Skin epidermis (tissue), 12 donors: ENCODE measurements around the gene SNX11.

Experiments used
- H3K27ac ChIP-seq, 21 experiments: fragments of 200-600 bp; sonication (generic) in 11 of 21; one replicate each; pipeline ENCODE4 v1.5.0; 2020; ENCODE audit warnings: mild to moderate bottlenecking in 3 of 21, inconsistent platforms in 2 of 21, moderate library complexity in 2 of 21
- H3K4me3 ChIP-seq, 7 experiments: fragments of 200-600 bp; sonication (generic) in 2 of 7; one replicate each; pipeline ENCODE4 v1.5.0; 2020; ENCODE audit warnings: inconsistent platforms in 2 of 7, mild to moderate bottlenecking in 2 of 7, moderate library complexity in 1 of 7

Gene SNX11

GRCh38 chr17:48093341-48094045 lies 14.1 kb upstream of the SNX11 start:
- Histone ChIP-seq H3K27ac (peak overlapping the region in 1 of 21 experiments; percentile 31), H3K4me3 (no peak overlapping the region)

- Histone ChIP-seq H3K27ac (peak overlapping the region in 3 of 21 experiments; percentile 9 to 33 (median 12)), H3K4me3 (no peak overlapping the region)
These were observed 12.0 kb upstream of the SNX11 start for GRCh38 chr17:48095611-48096010.

GRCh38 chr17:48100160-48100559 lies 7.4 kb upstream of the SNX11 start:
- peak overlapping the region; percentile 68 to 98 (median 86) for H3K4me3 ChIP-seq
- H3K27ac ChIP-seq, result peak overlapping the region in 16 of 21 experiments; percentile 71 to 90 (median 82)

- Histone ChIP-seq H3K27ac (peak overlapping the region; percentile 70 to 91 (median 81)), H3K4me3 (peak overlapping the region; percentile 68 to 98 (median 86))
These were observed 7.0 kb upstream of the SNX11 start for GRCh38 chr17:48100591-48101011.

GRCh38 chr17:48101012-48101720 lies 6.4 kb upstream of the SNX11 start, which contains the start of gene CBX1:
CBX1 (minus strand) TSS chr17:48101478; CDS start chr17:48077004, 24,474 bp downstream.
- Histone ChIP-seq H3K4me3 (peak within 1 kb of the TSS; percentile 68 to 98 (median 86)), H3K27ac (peak within 1 kb of the TSS; percentile 70 to 91 (median 81))

- H3K4me3 ChIP-seq, result peak overlapping the region in 3 of 7 experiments; percentile 86 to 96 (median 86)
- H3K27ac ChIP-seq, result peak overlapping the region in 2 of 21 experiments; percentile 29 to 88
These were observed 5.4 kb upstream of the SNX11 start for GRCh38 chr17:48102043-48102750.

- no peak overlapping the region for H3K27ac ChIP-seq
- H3K4me3 ChIP-seq, result no peak overlapping the region
These were observed 4.5 kb upstream of the SNX11 start for GRCh38 chr17:48102798-48103715.

- Histone ChIP-seq H3K4me3 (no peak overlapping the region), H3K27ac (no peak overlapping the region)
These were observed 3.1 kb upstream of the SNX11 start for GRCh38 chr17:48104440-48104839.

GRCh38 chr17:48106802-48107136 lies 797 bp upstream of the SNX11 start:
- H3K4me3 ChIP-seq, result peak overlapping the region; percentile 60 to 84 (median 66)
- H3K27ac ChIP-seq, result peak overlapping the region in 20 of 21 experiments; percentile 75 to 98 (median 89)

- Histone ChIP-seq H3K27ac (peak overlapping the region in 2 of 21 experiments; percentile 2 to 8), H3K4me3 (no peak overlapping the region)
These were observed 3.2 kb downstream of the SNX11 start for GRCh38 chr17:48110761-48111160.

- Histone ChIP-seq H3K27ac (peak overlapping the region in 1 of 21 experiments; percentile 53), H3K4me3 (no peak overlapping the region)
These were observed 4.3 kb downstream of the SNX11 start for GRCh38 chr17:48111937-48112241.

GRCh38 chr17:48113201-48113676 lies 5.7 kb downstream of the SNX11 start:
- no peak overlapping the region for H3K4me3 ChIP-seq
- peak overlapping the region in 9 of 21 experiments; percentile 17 to 62 (median 34) for H3K27ac ChIP-seq

- peak overlapping the region in 1 of 21 experiments; percentile 1 for H3K27ac ChIP-seq
- no peak overlapping the region for H3K4me3 ChIP-seq
These were observed 14.5 kb downstream of the SNX11 start for GRCh38 chr17:48121923-48122664.

GRCh38 chr17:48122665-48123045 lies 15.1 kb downstream of the SNX11 start:
- peak overlapping the region in 1 of 21 experiments; percentile 1 for H3K27ac ChIP-seq

GRCh38 chr17:48123111-48123510 lies 15.5 kb downstream of the SNX11 start:
- Histone ChIP-seq H3K27ac (no peak overlapping the region), H3K4me3 (no peak overlapping the region)

More at GRCh38 chr17:48122665-48123045, 15.1 kb downstream of the SNX11 start:
- H3K4me3 ChIP-seq, result no peak overlapping the region

GRCh38 chr17:48123776-48124388 lies 16.3 kb downstream of the SNX11 start:
- Histone ChIP-seq H3K27ac (no peak overlapping the region), H3K4me3 (no peak overlapping the region)

GRCh38 chr17:48125829-48126531 lies 18.4 kb downstream of the SNX11 start:
- peak overlapping the region in 1 of 21 experiments; percentile 11 for H3K27ac ChIP-seq
- no peak overlapping the region for H3K4me3 ChIP-seq

GRCh38 chr17:48126532-48126850 lies 18.9 kb downstream of the SNX11 start:
- Histone ChIP-seq H3K27ac (no peak overlapping the region), H3K4me3 (no peak overlapping the region)
